ELF-1 (cell line): ENCODE measurements around the gene KLHL2.
"Not testable (repeated sequence)": the region's sequence is repeated elsewhere in the genome, so short reads cannot be mapped to it uniquely, and the experiment has no call there.

Source experiments
- DNase-seq: peaks from one replicate; pipeline ENCODE4 v3.0.0-alpha.2; 2016; ENCODE audit warnings: low read depth, low spot score

Gene KLHL2

GRCh38 chr4:165201806-165202205 is 5.6 kb upstream of the KLHL2 start:
- no peak for DNase-seq

GRCh38 chr4:165203541-165204461 is 3.6 kb upstream of the KLHL2 start:
- no peak for DNase-seq

- DNase-seq: no peak
Observed at GRCh38 chr4:165204462-165204830, 2.9 kb upstream of the KLHL2 start.

- peak; percentile 46 for DNase-seq
Observed at GRCh38 chr4:165207016-165207430, 338 bp upstream of the KLHL2 start.

- peak; percentile 25 for DNase-seq
Observed at GRCh38 chr4:165208221-165208652, 876 bp downstream of the KLHL2 start.

GRCh38 chr4:165208741-165209388 is 1.5 kb downstream of the KLHL2 start:
- DNase-seq: no peak

- DNase-seq: no peak
Observed at GRCh38 chr4:165209796-165210195, 2.4 kb downstream of the KLHL2 start.

GRCh38 chr4:165210566-165210965 is 3.2 kb downstream of the KLHL2 start:
- no peak for DNase-seq

- not testable (repeated sequence) for DNase-seq
Observed at GRCh38 chr4:165212647-165213046, 5.3 kb downstream of the KLHL2 start.

- DNase-seq: not testable (repeated sequence)
Observed at GRCh38 chr4:165213404-165213803, 6.0 kb downstream of the KLHL2 start.

GRCh38 chr4:165213991-165214709 is 6.8 kb downstream of the KLHL2 start:
- DNase-seq: not testable (repeated sequence)

GRCh38 chr4:165215034-165215751 is 7.8 kb downstream of the KLHL2 start:
- not testable (repeated sequence) for DNase-seq

- not testable (repeated sequence) for DNase-seq
Observed at GRCh38 chr4:165215761-165216487, 8.6 kb downstream of the KLHL2 start.

- no peak for DNase-seq
Observed at GRCh38 chr4:165217325-165217724, 10.0 kb downstream of the KLHL2 start.

- DNase-seq: not testable (repeated sequence)
Observed at GRCh38 chr4:165221306-165221705, 13.9 kb downstream of the KLHL2 start.

- DNase-seq: not testable (repeated sequence)
Observed at GRCh38 chr4:165221993-165222650, 14.8 kb downstream of the KLHL2 start.

- no peak for DNase-seq
Observed at GRCh38 chr4:165222651-165222994, 15.3 kb downstream of the KLHL2 start.

GRCh38 chr4:165227401-165227800 is 20.0 kb downstream of the KLHL2 start:
- DNase-seq: not testable (repeated sequence)

GRCh38 chr4:165229490-165230200 is 22.3 kb downstream of the KLHL2 start:
- not testable (repeated sequence) for DNase-seq
